ENCODE measurements around the gene TRIM41. TPM values are rescaled to one million over a fixed set of nuclear protein-coding genes. Genes with fewer than 3 reads are reported as not detected.

The TRIM41 gene
- total RNA-seq, 1 experiment from 2014 or later, result 23.6 TPM

- Histone ChIP-seq H4K20me1 (ENCODE audit: insufficient read depth, low read depth, low read length) (peaks cover 39% of the 10 kb centered on the region), H3K4me2 (ENCODE audit: low read depth, low read length, poor library complexity, severe bottlenecking) (peak overlapping the region; percentile 85), H3K79me2 (ENCODE audit: low read length) (peaks cover 57% of the 10 kb centered on the region), H3K9me2 (replicated peaks; ENCODE audit: insufficient read depth, low read length) (no peaks in the 10 kb centered on the region), H3K4me3 (ENCODE audit: low read length) (peak overlapping the region; percentile 88), H3K9me3 (ENCODE audit: low read length) (no peaks in the 10 kb centered on the region), H3K27me3 (ENCODE audit: low read length) (no peaks in the 10 kb centered on the region), H3K9ac (ENCODE audit: low read length) (peak overlapping the region; percentile 93), H2AFZ (ENCODE audit: low read length) (no peak overlapping the region), H3K27ac (ENCODE audit: low read length) (peak overlapping the region; percentile 94), H3K36me3 (ENCODE audit: insufficient read depth, low read length) (peaks cover 41% of the 10 kb centered on the region), H3K4me1 (ENCODE audit: low read length) (peaks cover 48% of the 10 kb centered on the region)
- DNase-seq, result peak; percentile 59
Observed at GRCh38 chr5:181243018-181243563, 20.0 kb downstream of the TRIM41 start.

GRCh38 chr5:181243564-181244343 lies 20.7 kb downstream of the TRIM41 start, which contains the start of gene RACK1:
Gene RACK1 (minus strand): TSS chr5:181243906. CDS start chr5:181243800, 106 bp downstream.
- peak within 1 kb of the TSS; percentile 94 for H3K27ac ChIP-seq (ENCODE audit: low read length)
- no peaks in the 10 kb centered on the region for H3K9me2 ChIP-seq (replicated peaks; ENCODE audit: insufficient read depth, low read length)
- peaks cover 55% of the 10 kb centered on the region for H3K4me1 ChIP-seq (ENCODE audit: low read length)
- H3K36me3 ChIP-seq (ENCODE audit: insufficient read depth, low read length), result peaks cover 35% of the 10 kb centered on the region
- H2AFZ ChIP-seq (ENCODE audit: low read length), result no peak within 1 kb of the TSS
- no peaks in the 10 kb centered on the region for H3K27me3 ChIP-seq (ENCODE audit: low read length)
- H3K9me3 ChIP-seq (ENCODE audit: low read length), result no peaks in the 10 kb centered on the region
- peaks cover 63% of the 10 kb centered on the region for H3K79me2 ChIP-seq (ENCODE audit: low read length)
- peak within 1 kb of the TSS; percentile 88 for H3K4me3 ChIP-seq (ENCODE audit: low read length)
- peak within 1 kb of the TSS; percentile 85 for H3K4me2 ChIP-seq (ENCODE audit: low read depth, low read length, poor library complexity, severe bottlenecking)
- DNase-seq, result peak; percentile 96
- H4K20me1 ChIP-seq (ENCODE audit: insufficient read depth, low read depth, low read length), result peaks cover 34% of the 10 kb centered on the region
- H3K9ac ChIP-seq (ENCODE audit: low read length), result peak within 1 kb of the TSS; percentile 93

- peak overlapping the region; percentile 85 for H3K4me2 ChIP-seq (ENCODE audit: low read depth, low read length, poor library complexity, severe bottlenecking)
- no peaks in the 10 kb centered on the region for H3K9me3 ChIP-seq (ENCODE audit: low read length)
- H3K27ac ChIP-seq (ENCODE audit: low read length), result peak overlapping the region; percentile 94
- H2AFZ ChIP-seq (ENCODE audit: low read length), result peak overlapping the region; percentile 36; the same call in 1 of the 2 replicates
- no peaks in the 10 kb centered on the region for H3K27me3 ChIP-seq (ENCODE audit: low read length)
- H3K4me1 ChIP-seq (ENCODE audit: low read length), result peaks cover 66% of the 10 kb centered on the region
- H3K36me3 ChIP-seq (ENCODE audit: insufficient read depth, low read length), result peaks cover 25% of the 10 kb centered on the region
- H4K20me1 ChIP-seq (ENCODE audit: insufficient read depth, low read depth, low read length), result peaks cover 26% of the 10 kb centered on the region
- H3K9ac ChIP-seq (ENCODE audit: low read length), result peak overlapping the region; percentile 93
- H3K4me3 ChIP-seq (ENCODE audit: low read length), result peak overlapping the region; percentile 88
- H3K79me2 ChIP-seq (ENCODE audit: low read length), result peaks cover 82% of the 10 kb centered on the region
- H3K9me2 ChIP-seq (replicated peaks; ENCODE audit: insufficient read depth, low read length), result no peaks in the 10 kb centered on the region
- DNase-seq, result peak; percentile 54
Observed at GRCh38 chr5:181245427-181246275, 22.6 kb downstream of the TRIM41 start.

- peak; percentile 93 for DNase-seq
- Histone ChIP-seq H3K4me1 (ENCODE audit: low read length) (peaks cover 67% of the 10 kb centered on the region), H3K27me3 (ENCODE audit: low read length) (no peaks in the 10 kb centered on the region)
Observed at GRCh38 chr5:181246276-181247049, 23.4 kb downstream of the TRIM41 start.

DNA sequence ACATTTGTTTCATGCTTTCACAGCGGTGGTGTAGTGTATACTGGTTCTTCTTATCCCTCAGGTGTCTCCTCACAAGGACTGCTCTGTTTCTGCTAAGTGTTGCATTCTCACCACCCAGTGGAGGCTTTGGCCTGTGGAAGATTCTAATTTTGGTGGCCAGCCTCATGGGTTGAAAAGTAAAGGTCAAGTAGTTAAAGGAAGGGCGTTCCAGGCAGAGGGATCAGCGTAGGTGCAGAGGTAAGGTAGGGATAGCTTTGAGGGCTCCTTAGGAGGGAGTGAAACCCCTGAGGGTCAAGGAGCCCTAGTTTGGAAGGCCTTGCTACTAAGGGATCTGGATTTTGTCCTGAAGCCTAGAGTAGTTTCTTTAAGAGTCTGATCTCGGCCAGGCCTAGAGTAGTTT lies 25.2 kb downstream of the TRIM41 start:
- H3K4me2 ChIP-seq (ENCODE audit: low read depth, low read length, poor library complexity, severe bottlenecking), result peak overlapping the region; percentile 85
- no peak overlapping the region for H2AFZ ChIP-seq (ENCODE audit: low read length)
- peaks cover under 1% of the 10 kb centered on the region; the same call in 1 of the 2 replicates for H4K20me1 ChIP-seq (ENCODE audit: insufficient read depth, low read depth, low read length)
- H3K4me1 ChIP-seq (ENCODE audit: low read length), result peaks cover 57% of the 10 kb centered on the region
- H3K9ac ChIP-seq (ENCODE audit: low read length), result peak overlapping the region; percentile 93
- H3K9me3 ChIP-seq (ENCODE audit: low read length), result no peaks in the 10 kb centered on the region
- no peaks in the 10 kb centered on the region for H3K27me3 ChIP-seq (ENCODE audit: low read length)
- DNase-seq, result peak; percentile 48
- H3K36me3 ChIP-seq (ENCODE audit: insufficient read depth, low read length), result peaks cover 7% of the 10 kb centered on the region
- peak overlapping the region; percentile 88 for H3K4me3 ChIP-seq (ENCODE audit: low read length)
- no peaks in the 10 kb centered on the region for H3K9me2 ChIP-seq (replicated peaks; ENCODE audit: insufficient read depth, low read length)
- H3K27ac ChIP-seq (ENCODE audit: low read length), result peak overlapping the region; percentile 94
- H3K79me2 ChIP-seq (ENCODE audit: low read length), result peaks cover 82% of the 10 kb centered on the region

More at GRCh38 chr5:181246276-181247049, 23.4 kb downstream of the TRIM41 start:
- Histone ChIP-seq H2AFZ (ENCODE audit: low read length) (peak overlapping the region; percentile 78; the same call in 1 of the 2 replicates), H3K27ac (ENCODE audit: low read length) (peak overlapping the region; percentile 94), H3K79me2 (ENCODE audit: low read length) (peaks cover 84% of the 10 kb centered on the region), H3K9me3 (ENCODE audit: low read length) (no peaks in the 10 kb centered on the region), H3K9ac (ENCODE audit: low read length) (peak overlapping the region; percentile 93), H3K4me2 (ENCODE audit: low read depth, low read length, poor library complexity, severe bottlenecking) (peak overlapping the region; percentile 85), H3K9me2 (replicated peaks; ENCODE audit: insufficient read depth, low read length) (no peaks in the 10 kb centered on the region), H3K36me3 (ENCODE audit: insufficient read depth, low read length) (peaks cover 20% of the 10 kb centered on the region), H4K20me1 (ENCODE audit: insufficient read depth, low read depth, low read length) (peaks cover 18% of the 10 kb centered on the region), H3K4me3 (ENCODE audit: low read length) (peak overlapping the region; percentile 88)

- Histone ChIP-seq H2AFZ (ENCODE audit: low read length) (no peak overlapping the region), H3K9me3 (ENCODE audit: low read length) (no peaks in the 10 kb centered on the region), H3K9me2 (replicated peaks; ENCODE audit: insufficient read depth, low read length) (no peaks in the 10 kb centered on the region), H3K36me3 (ENCODE audit: insufficient read depth, low read length) (peaks cover 24% of the 10 kb centered on the region; the same call in 1 of the 2 replicates), H3K4me3 (ENCODE audit: low read length) (no peak overlapping the region), H3K27me3 (ENCODE audit: low read length) (no peaks in the 10 kb centered on the region), H4K20me1 (ENCODE audit: insufficient read depth, low read depth, low read length) (peaks cover 12% of the 10 kb centered on the region; the same call in 1 of the 2 replicates), H3K4me1 (ENCODE audit: low read length) (peaks cover 39% of the 10 kb centered on the region), H3K27ac (ENCODE audit: low read length) (no peak overlapping the region), H3K4me2 (ENCODE audit: low read depth, low read length, poor library complexity, severe bottlenecking) (no peak overlapping the region), H3K79me2 (ENCODE audit: low read length) (peaks cover 93% of the 10 kb centered on the region), H3K9ac (ENCODE audit: low read length) (no peak overlapping the region)
- DNase-seq, result no peak
Observed at GRCh38 chr5:181255276-181255675, 32.2 kb downstream of the TRIM41 start.

DNA sequence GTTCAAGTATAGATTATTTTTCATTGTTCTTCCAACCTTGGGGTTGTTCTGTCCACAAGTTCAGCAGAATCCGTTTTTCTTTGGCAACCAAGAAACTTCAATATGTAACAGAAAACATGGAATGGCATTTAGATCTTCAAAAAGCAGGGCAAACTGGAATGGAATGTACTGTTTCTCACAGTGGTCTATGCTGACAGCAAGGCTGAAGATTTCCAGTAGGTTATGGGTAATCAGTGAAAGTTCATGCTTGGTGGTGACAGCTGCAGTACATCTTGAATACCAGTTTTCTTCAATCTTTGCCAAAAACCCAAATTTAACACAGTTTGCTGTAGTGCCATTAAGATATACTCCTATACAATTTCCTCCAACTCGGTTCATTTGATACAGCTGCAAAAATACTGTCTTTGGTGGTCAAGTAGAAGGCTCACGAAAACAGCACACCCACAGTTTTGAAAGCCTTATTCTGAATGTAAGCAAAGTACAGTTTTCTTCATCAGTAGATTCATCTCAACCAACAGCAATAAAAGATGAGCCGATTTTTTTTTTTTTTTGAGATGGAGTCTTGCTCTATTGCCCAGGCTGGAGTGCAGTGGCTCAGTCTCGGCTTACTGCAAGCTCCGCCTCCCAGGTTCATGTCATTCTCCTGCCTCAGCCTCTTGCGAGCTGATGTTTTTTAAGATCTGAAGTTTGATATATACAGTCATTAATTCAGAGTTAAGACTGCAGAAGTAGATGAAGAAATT lies 32.9 kb downstream of the TRIM41 start:
- no peak overlapping the region for H3K27ac ChIP-seq (ENCODE audit: low read length)
- no peaks in the 10 kb centered on the region for H3K9me3 ChIP-seq (ENCODE audit: low read length)
- no peak overlapping the region for H3K9ac ChIP-seq (ENCODE audit: low read length)
- no peak overlapping the region for H2AFZ ChIP-seq (ENCODE audit: low read length)
- H3K79me2 ChIP-seq (ENCODE audit: low read length), result peaks cover 91% of the 10 kb centered on the region
- no peaks in the 10 kb centered on the region for H3K9me2 ChIP-seq (replicated peaks; ENCODE audit: insufficient read depth, low read length)
- peak; percentile 38 for DNase-seq
- H3K4me2 ChIP-seq (ENCODE audit: low read depth, low read length, poor library complexity, severe bottlenecking), result peak overlapping the region; percentile 14
- peaks cover 15% of the 10 kb centered on the region; the same call in 1 of the 2 replicates for H4K20me1 ChIP-seq (ENCODE audit: insufficient read depth, low read depth, low read length)
- H3K36me3 ChIP-seq (ENCODE audit: insufficient read depth, low read length), result peaks cover 24% of the 10 kb centered on the region; the same call in 1 of the 2 replicates
- H3K4me1 ChIP-seq (ENCODE audit: low read length), result peaks cover 39% of the 10 kb centered on the region
- H3K4me3 ChIP-seq (ENCODE audit: low read length), result no peak overlapping the region
- no peaks in the 10 kb centered on the region for H3K27me3 ChIP-seq (ENCODE audit: low read length)
